ENCODE measurements around the gene CCT7. TPM values are rescaled to one million over a fixed set of nuclear protein-coding genes. Genes with fewer than 3 reads are reported as not detected.

Gene CCT7
- total and polyA plus RNA-seq, 2 of the 8 experiments (the other 6 are each of a cell fraction or from before 2014, with no cell fraction given) = 440 to 474 TPM

DNA sequence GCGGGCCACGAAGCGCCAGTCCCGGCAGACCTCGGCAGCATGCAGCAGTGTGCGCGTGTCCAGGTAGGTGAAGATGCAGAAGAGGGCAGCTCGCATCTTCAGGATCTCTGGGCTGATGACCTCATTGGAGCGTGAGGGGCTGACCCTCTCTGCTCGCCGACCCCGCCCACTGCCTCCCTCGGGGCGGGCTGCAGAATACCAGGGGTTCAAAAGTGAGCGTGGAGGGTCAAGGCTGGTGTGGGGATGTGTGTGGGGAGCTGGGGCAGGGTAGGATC lies 30.2 kb downstream of the CCT7 start:
- H3K4ac ChIP-seq (replicated peaks; ENCODE audit: insufficient read length, low read depth, low read length) = no peak overlapping the region
- CTCF ChIA-PET (ENCODE audit: partially characterized antibody) = interaction anchor here (0.5 to 3.9 kb wide), 2 partner anchors 25 to 108 kb away, joined by 3 to 24 read pairs; no protein-coding TSS in a partner anchor
- H2AFZ ChIP-seq (ENCODE audit: low read length) = no peak overlapping the region
- no peak overlapping the region for H2BK15ac ChIP-seq (ENCODE audit: low read length)
- H3K9ac ChIP-seq (replicated peaks in 1 of 4; ENCODE audit: extremely low read depth in 1 of 4, low read depth in 3 of 4, low read length in 3 of 4) = no peak overlapping the region
- POLR2A ChIA-PET (ENCODE audit: partially characterized antibody) = interaction anchor here (0.6 to 1.5 kb wide), 4 partner anchors 10 to 59 kb away, joined by 3 to 4 read pairs (median 3); no protein-coding TSS in a partner anchor
- no peak overlapping the region for H3K4me3 ChIP-seq (ENCODE audit: extremely low read depth in 1 of 4, insufficient read depth in 2 of 4, low read depth in 3 of 4, low read length in 4 of 4)
- H3K4me1 ChIP-seq (replicated peaks in 1 of 4; ENCODE audit: control insufficient read depth in 3 of 4, insufficient read depth in 4 of 4, low read length in 3 of 4) = peaks cover 0 to 13% (median 9%) of the 10 kb centered on the region in 4 experiments; a peak in 5 of 7 replicates
- no peak overlapping the region for H3K27ac ChIP-seq (ENCODE audit: low read depth, low read length)
- H2BK20ac ChIP-seq (ENCODE audit: low read length) = no peak overlapping the region
- H3K36me3 ChIP-seq (ENCODE audit: control insufficient read depth in 2 of 4, insufficient read depth in 4 of 4, low read length in 3 of 4) = peaks cover 3 to 15% (median 6%) of the 10 kb centered on the region in 4 experiments; a peak in 5 of 8 replicates
- H4K20me1 ChIP-seq (replicated peaks in 1 of 2; ENCODE audit: control insufficient read depth in 1 of 2, insufficient read depth in 2 of 2, low read length in 2 of 2) = peaks cover 7 to 26% of the 10 kb centered on the region in 2 experiments
- peaks cover 0 to 11% (median 9%) of the 10 kb centered on the region in 4 experiments; a peak in 6 of 7 replicates for H3K27me3 ChIP-seq (replicated peaks in 1 of 4; ENCODE audit: control insufficient read depth in 3 of 4, extremely low read depth in 1 of 4, insufficient read depth in 3 of 4, low read length in 3 of 4)
- DNase-seq (ENCODE audit: low read depth in 1 of 2, low spot score in 2 of 2) (no peak), FAIRE-seq (no peak)
- no peak overlapping the region for H3K14ac ChIP-seq (ENCODE audit: insufficient read length)
- no peak overlapping the region for H3K56ac ChIP-seq (replicated peaks; ENCODE audit: insufficient read length, low read depth, low read length)
- TF ChIP-seq TAF7 (optimal IDR thresholded peaks at IDR 0.05; ENCODE audit: borderline replicate concordance, low read depth, low read length) (no peak), SP4 (IDR thresholded peaks at IDR 0.05; ENCODE audit: low read length) (no peak), SIN3A (conservative IDR thresholded peaks at IDR 0.05 in 1 of 2, IDR thresholded peaks at IDR 0.05 in 1 of 2; ENCODE audit: low read depth in 1 of 2, low read length in 2 of 2) (no peak), SP1 (IDR thresholded peaks at IDR 0.05; ENCODE audit: low read depth, low read length) (no peak), RFX5 (IDR thresholded peaks at IDR 0.05; ENCODE audit: borderline replicate concordance, low read depth, low read length) (no peak), BRCA1 (IDR thresholded peaks at IDR 0.05; ENCODE audit: low read depth, low read length) (no peak), POU5F1 (IDR thresholded peaks at IDR 0.05; ENCODE audit: low read depth, low read length) (no peak), RNF2 (IDR thresholded peaks at IDR 0.05; ENCODE audit: borderline replicate concordance, low read depth, low read length, missing control alignments, poor library complexity, severe bottlenecking) (no peak), POLR2A (IDR thresholded peaks at IDR 0.05; ENCODE audit: control extremely low read depth in 1 of 2, low read depth in 2 of 2, low read length in 2 of 2) (no peak), SIX5 (IDR thresholded peaks at IDR 0.05; ENCODE audit: low read depth, low read length) (no peak), TCF12 (IDR thresholded peaks at IDR 0.05; ENCODE audit: low read depth, low read length) (no peak)
- TF ChIP-seq, protein P1, sequence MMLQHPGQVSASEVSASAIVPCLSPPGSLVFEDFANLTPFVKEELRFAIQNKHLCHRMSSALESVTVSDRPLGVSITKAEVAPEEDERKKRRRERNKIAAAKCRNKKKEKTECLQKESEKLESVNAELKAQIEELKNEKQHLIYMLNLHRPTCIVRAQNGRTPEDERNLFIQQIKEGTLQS (IDR thresholded peaks at IDR 0.05; ENCODE audit: insufficient read depth, low read depth, low read length) = no peak
- no peaks in the 10 kb centered on the region for H3K9me3 ChIP-seq (ENCODE audit: insufficient read depth in 2 of 2, low read depth in 1 of 2, low read length in 1 of 2)
- peaks cover 10% of the 10 kb centered on the region; the same call in 1 of the 2 replicates for H3K23me2 ChIP-seq (ENCODE audit: low read depth, low read length)
- 0 out of 2 replicates have a peak overlapping the region, but pooled peaks have one; percentile 5 for H4K8ac ChIP-seq (ENCODE audit: extremely low read depth, insufficient read depth, low read length)
- no peak overlapping the region for H2AK5ac ChIP-seq (ENCODE audit: low read depth, low read length)
- no peak overlapping the region for H3K4me2 ChIP-seq (ENCODE audit: insufficient read depth in 1 of 2, low read depth in 2 of 2, low read length in 2 of 2)
- peaks cover 7% of the 10 kb centered on the region; the same call in 1 of the 2 replicates for H3K79me1 ChIP-seq (ENCODE audit: low read depth, low read length)
- no peaks in the 10 kb centered on the region; a peak in 1 of 4 replicates for H3K79me2 ChIP-seq (ENCODE audit: control insufficient read depth in 1 of 2, insufficient read depth in 2 of 2, low read length in 2 of 2)
- no peak overlapping the region for H2BK120ac ChIP-seq (replicated peaks; ENCODE audit: low read depth, low read length)
- no peak overlapping the region for H2BK5ac ChIP-seq (ENCODE audit: low read depth, low read length)
- no peak overlapping the region for H3K23ac ChIP-seq (ENCODE audit: insufficient read length)
- no peak overlapping the region for H4K5ac ChIP-seq (ENCODE audit: insufficient read length, low read depth, low read length)
- 92% methylated on average over 15 of the region's 15 CpGs; no CpG with 5 or more reads in 1 of the 2 experiments for WGBS, 2 experiments (ENCODE audit: extremely low coverage in 1 of 2, insufficient coverage in 1 of 2, insufficient read length in 1 of 2, insufficient replicate concordance in 2 of 2, low coverage in 1 of 2, low lambda C conversion rate in 2 of 2, missing lambda C conversion rate in 1 of 2)
- no peak overlapping the region for H3K18ac ChIP-seq (ENCODE audit: extremely low read depth, low read length)
- H2BK12ac ChIP-seq (ENCODE audit: low read depth, low read length) = no peak overlapping the region
- no peak overlapping the region for H4K91ac ChIP-seq (replicated peaks; ENCODE audit: insufficient read length, low read length)

Measured in H1 (cell line).